Adrenal gland (tissue), 5 donors: ENCODE measurements around the gene TMEM116.

Experiments used
- POLR2A ChIP-seq, 2 donors: fragments of 450-650 bp; IDR thresholded peaks; one replicate each; pipeline ENCODE4 v1.6.1; 2017; ENCODE audit warnings: antibody characterized with exemption in 2 of 2, mild to moderate bottlenecking in 2 of 2, moderate library complexity in 1 of 2
- TF ChIP-seq, protein P1 (sequence below), 6 experiments: fragments of 450-650 bp in 4 of 6; fragments of 200-600 bp in 2 of 6; sonication (generic) in 1 of 6; IDR thresholded peaks; 1 replicate in 5 of 6; 2 replicates in 1 of 6; pipeline versions ENCODE4 v1.5.1 to v1.8.0; 2016 to 2021; ENCODE audit warnings: antibody characterized with exemption in 6 of 6, mild to moderate bottlenecking in 2 of 6, moderate library complexity in 1 of 6
- donor health status: DM: no; HTN: no; CAD: no.

DNA sequence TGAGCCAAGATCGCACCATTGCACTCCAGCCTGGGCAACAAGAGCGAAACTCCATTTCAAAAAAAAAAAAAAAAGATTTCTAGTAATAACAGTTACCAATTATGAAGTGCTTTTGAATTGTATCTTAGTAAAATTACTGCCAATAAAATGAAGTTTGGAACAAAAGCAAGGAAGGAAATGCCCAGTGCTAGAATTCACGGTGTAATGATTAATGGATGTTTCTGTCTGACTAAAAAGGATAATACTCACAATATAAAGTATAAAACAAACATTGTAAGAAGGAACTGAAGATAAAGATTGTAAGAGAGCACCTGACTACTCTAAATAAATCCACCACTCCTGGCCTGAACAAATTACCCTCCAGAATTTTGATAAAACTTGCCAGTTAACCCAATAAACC lies 4.0 kb downstream of the TMEM116 start:
- no peak for TF ChIP-seq POLR2A (IDR thresholded peaks at IDR 0.05)
- TF ChIP-seq, protein P1, sequence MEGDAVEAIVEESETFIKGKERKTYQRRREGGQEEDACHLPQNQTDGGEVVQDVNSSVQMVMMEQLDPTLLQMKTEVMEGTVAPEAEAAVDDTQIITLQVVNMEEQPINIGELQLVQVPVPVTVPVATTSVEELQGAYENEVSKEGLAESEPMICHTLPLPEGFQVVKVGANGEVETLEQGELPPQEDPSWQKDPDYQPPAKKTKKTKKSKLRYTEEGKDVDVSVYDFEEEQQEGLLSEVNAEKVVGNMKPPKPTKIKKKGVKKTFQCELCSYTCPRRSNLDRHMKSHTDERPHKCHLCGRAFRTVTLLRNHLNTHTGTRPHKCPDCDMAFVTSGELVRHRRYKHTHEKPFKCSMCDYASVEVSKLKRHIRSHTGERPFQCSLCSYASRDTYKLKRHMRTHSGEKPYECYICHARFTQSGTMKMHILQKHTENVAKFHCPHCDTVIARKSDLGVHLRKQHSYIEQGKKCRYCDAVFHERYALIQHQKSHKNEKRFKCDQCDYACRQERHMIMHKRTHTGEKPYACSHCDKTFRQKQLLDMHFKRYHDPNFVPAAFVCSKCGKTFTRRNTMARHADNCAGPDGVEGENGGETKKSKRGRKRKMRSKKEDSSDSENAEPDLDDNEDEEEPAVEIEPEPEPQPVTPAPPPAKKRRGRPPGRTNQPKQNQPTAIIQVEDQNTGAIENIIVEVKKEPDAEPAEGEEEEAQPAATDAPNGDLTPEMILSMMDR (IDR thresholded peaks at IDR 0.05) = no peak
